Endodermal cell (in vitro differentiated cells): ENCODE measurements around the gene ADGRD1. TPM values are rescaled to one million over a fixed set of nuclear protein-coding genes. Genes with fewer than 3 reads are reported as not detected.

Source experiments
- DNase-seq: peaks from one replicate; pipeline ENCODE4 v3.0.0-alpha.2; 2017
- H3K27ac ChIP-seq: 2 replicates; pipeline ENCODE4 v1.5.1; 2013; ENCODE audit warnings: mild to moderate bottlenecking, low read depth, low read length, moderate library complexity
- H3K27me3 ChIP-seq: 2 replicates; pipeline ENCODE4 v1.6.1; 2013; ENCODE audit warnings: mild to moderate bottlenecking, low read length, moderate library complexity; ENCODE audit not compliant: insufficient read depth, control insufficient read depth, poor library complexity, severe bottlenecking
- H3K36me3 ChIP-seq: 2 replicates; pipeline ENCODE4 v1.7.0; 2013; ENCODE audit warnings: mild to moderate bottlenecking, low read length, moderate library complexity; ENCODE audit not compliant: control insufficient read depth, insufficient read depth
- H3K4me1 ChIP-seq: one replicate; pipeline ENCODE4 v1.7.0; 2013; ENCODE audit warnings: low read length; ENCODE audit not compliant: control insufficient read depth, insufficient read depth
- H3K4me3 ChIP-seq: 2 replicates; pipeline ENCODE4 v1.5.1; 2013; ENCODE audit warnings: mild to moderate bottlenecking, low read length, moderate library complexity
- H3K9ac ChIP-seq: 2 replicates; pipeline ENCODE4 v1.6.1; 2013; ENCODE audit warnings: mild to moderate bottlenecking, low read length, moderate library complexity; ENCODE audit not compliant: poor library complexity, severe bottlenecking; ENCODE audit errors: extremely low read depth
- H3K9me3 ChIP-seq: 2 replicates; pipeline ENCODE4 v1.6.1; 2013; ENCODE audit warnings: mild to moderate bottlenecking, low read length, moderate library complexity; ENCODE audit not compliant: control insufficient read depth
- H3K27ac Mint-ChIP-seq: 2 replicates; pipeline ENCODE4 v1.8.0; 2020; ENCODE audit warnings: mixed read lengths
- H3K27me3 Mint-ChIP-seq: 2 replicates; pipeline ENCODE4 v1.8.0; 2021; ENCODE audit warnings: mild to moderate bottlenecking, mixed read lengths; ENCODE audit not compliant: insufficient read depth
- H3K36me3 Mint-ChIP-seq: 2 replicates; pipeline ENCODE4 v1.8.0; 2020; ENCODE audit warnings: low read depth, mixed read lengths
- H3K4me1 Mint-ChIP-seq: 2 replicates; pipeline ENCODE4 v1.8.0; 2020; ENCODE audit warnings: mixed read lengths
- H3K4me3 Mint-ChIP-seq: 2 replicates; pipeline ENCODE4 v1.8.0; 2020; ENCODE audit warnings: mild to moderate bottlenecking, moderate library complexity, mixed read lengths
- H3K9me3 Mint-ChIP-seq: 2 replicates; pipeline ENCODE4 v1.8.0; 2020; ENCODE audit warnings: mild to moderate bottlenecking, mixed read lengths
- CTCF ChIP-seq: fragments of 200-600 bp; sonication (generic); conservative IDR thresholded peaks from 2 replicates; pipeline ENCODE4 v1.5.0; 2021; ENCODE audit warnings: antibody characterized with exemption, mild to moderate bottlenecking
- WGBS, 2 experiments: methylation state at CpG; one replicate each; pipeline versions ENCODE4 v1.1.5 to v1.1.7; 2013; ENCODE audit warnings: missing lambda C conversion rate in 2 of 2, mixed read lengths in 1 of 2; ENCODE audit not compliant: insufficient coverage in 1 of 2, insufficient read length in 1 of 2; 5-methylcytosine and 5-hydroxymethylcytosine counted together
- total RNA-seq, 2 donors: library from RNA; stranded (reverse); fragmentation: NEBNext Ultra II Directional in 1 of 2; extraction: Animal tissue kit (Norgen Biotek cat#: 25700) in 1 of 2; gene quantifications; 2 replicates in 1 of 2; 3 replicates in 1 of 2; pipeline ENCODE4 v1.2.1, GENCODE V29; 2021

ADGRD1 gene
- total RNA-seq, 2 donors from 2014 or later: 1.3 to 2.9 TPM

GRCh38 chr12:131046813-131047788 is 93.4 kb downstream of the ADGRD1 start:
- Histone ChIP-seq H3K4me1 (no peaks in the 10 kb centered on the region), H3K27ac (no peak overlapping the region), H3K9me3 (no peaks in the 10 kb centered on the region), H3K36me3 (no peaks in the 10 kb centered on the region), H3K9ac (no peak overlapping the region), H3K4me3 (no peak overlapping the region), H3K27me3 (no peaks in the 10 kb centered on the region)
- 84 to 92% methylated on average over 11 to 19 of the region's 19 CpGs for WGBS, 2 experiments
- no peaks in the 10 kb centered on the region for H3K4me1 Mint-ChIP-seq
- H3K27ac Mint-ChIP-seq: no peak overlapping the region
- no peaks in the 10 kb centered on the region for H3K36me3 Mint-ChIP-seq
- TF ChIP-seq CTCF: no peak
- peaks cover 2% of the 10 kb centered on the region for H3K9me3 Mint-ChIP-seq
- no peaks in the 10 kb centered on the region for H3K27me3 Mint-ChIP-seq
- no peak overlapping the region for H3K4me3 Mint-ChIP-seq
- DNase-seq: no peak

- Mint-ChIP-seq H3K4me3 (no peak overlapping the region), H3K27ac (no peak overlapping the region), H3K36me3 (no peaks in the 10 kb centered on the region), H3K27me3 (no peaks in the 10 kb centered on the region), H3K4me1 (no peaks in the 10 kb centered on the region), H3K9me3 (peaks cover 2% of the 10 kb centered on the region)
- Histone ChIP-seq H3K4me3 (no peak overlapping the region), H3K27ac (no peak overlapping the region), H3K36me3 (no peaks in the 10 kb centered on the region), H3K4me1 (no peaks in the 10 kb centered on the region), H3K9ac (no peak overlapping the region), H3K9me3 (no peaks in the 10 kb centered on the region), H3K27me3 (no peaks in the 10 kb centered on the region)
- no peak for TF ChIP-seq CTCF
- DNase-seq: no peak
- WGBS, 2 experiments: 90 to 91% methylated on average over 24 of the region's 24 CpGs
Measured at GRCh38 chr12:131047789-131048610, 94.3 kb downstream of the ADGRD1 start.

GRCh38 chr12:131048611-131048990 is 94.9 kb downstream of the ADGRD1 start:
- Histone ChIP-seq H3K36me3 (no peaks in the 10 kb centered on the region), H3K4me3 (no peak overlapping the region), H3K27me3 (no peaks in the 10 kb centered on the region), H3K9me3 (no peaks in the 10 kb centered on the region), H3K4me1 (no peaks in the 10 kb centered on the region), H3K27ac (no peak overlapping the region), H3K9ac (no peak overlapping the region)
- DNase-seq: no peak
- no peaks in the 10 kb centered on the region for H3K36me3 Mint-ChIP-seq
- peaks cover 5% of the 10 kb centered on the region for H3K4me1 Mint-ChIP-seq
- H3K9me3 Mint-ChIP-seq: peaks cover 2% of the 10 kb centered on the region
- H3K4me3 Mint-ChIP-seq: no peak overlapping the region
- H3K27me3 Mint-ChIP-seq: no peaks in the 10 kb centered on the region
- TF ChIP-seq CTCF: no peak
- H3K27ac Mint-ChIP-seq: no peak overlapping the region
- WGBS, 2 experiments: 86 to 96% methylated on average over 4 to 6 of the region's 6 CpGs
